ENCODE data around the gene HECTD4.

HECTD4 gene

GRCh38 chr12:112170376-112170775 lies 211.9 kb downstream of the HECTD4 start:
- TF ChIP-seq CTCF (IDR thresholded peaks at IDR 0.05) = peak; percentile 36; the same call in 1 of the 2 replicates

- TF ChIP-seq CTCF (IDR thresholded peaks at IDR 0.05) = no peak
These were observed 212.3 kb downstream of the HECTD4 start for GRCh38 chr12:112169966-112170365.

GRCh38 chr12:112169161-112169872 lies 212.9 kb downstream of the HECTD4 start:
- TF ChIP-seq CTCF (IDR thresholded peaks at IDR 0.05) = no peak

- no peak for TF ChIP-seq CTCF (IDR thresholded peaks at IDR 0.05)
These were observed 213.7 kb downstream of the HECTD4 start for GRCh38 chr12:112168561-112168971.

- no peak for TF ChIP-seq CTCF (IDR thresholded peaks at IDR 0.05)
These were observed 214.3 kb downstream of the HECTD4 start for GRCh38 chr12:112167718-112168525.

GRCh38 chr12:112167031-112167461 lies 215.2 kb downstream of the HECTD4 start:
- TF ChIP-seq CTCF (IDR thresholded peaks at IDR 0.05) = no peak

GRCh38 chr12:112166051-112167015 lies 215.9 kb downstream of the HECTD4 start:
- TF ChIP-seq CTCF (IDR thresholded peaks at IDR 0.05) = no peak
